ENCODE results near the gene NRL.
A peak's percentile ranks its signal among the peaks of the same experiment; 100 is the strongest.

NRL gene

GRCh38 chr14:24098927-24099813 is 15.6 kb downstream of the NRL start:
- DNase-seq, result no peak

- DNase-seq, result no peak
Observed at GRCh38 chr14:24098229-24098926, 16.4 kb downstream of the NRL start.

- no peak for DNase-seq
Observed at GRCh38 chr14:24096545-24097181, 18.1 kb downstream of the NRL start.

- peak; percentile 26 for DNase-seq
Observed at GRCh38 chr14:24095271-24096068, 19.3 kb downstream of the NRL start.

GRCh38 chr14:24094841-24095270 is 19.9 kb downstream of the NRL start:
- DNase-seq, result no peak

- DNase-seq, result peak; percentile 53
Observed at GRCh38 chr14:24093901-24094840, 20.6 kb downstream of the NRL start, which contains the start of gene PCK2. TSS of gene PCK2 (plus strand) at chr14:24094311. CDS start at chr14:24094406, 95 bp downstream.

GRCh38 chr14:24093207-24093900 is 21.4 kb downstream of the NRL start:
- no peak for DNase-seq

GRCh38 chr14:24092505-24093206 is 22.1 kb downstream of the NRL start:
- no peak for DNase-seq

- no peak for DNase-seq
Observed at GRCh38 chr14:24092110-24092504, 22.6 kb downstream of the NRL start.

- no peak for DNase-seq
Observed at GRCh38 chr14:24089890-24090289, 24.9 kb downstream of the NRL start.

GRCh38 chr14:24088095-24088494 is 26.7 kb downstream of the NRL start:
- DNase-seq, result no peak

- no peak for DNase-seq
Observed at GRCh38 chr14:24087004-24087403, 27.7 kb downstream of the NRL start.

GRCh38 chr14:24086193-24086955 is 28.4 kb downstream of the NRL start:
- no peak for DNase-seq

- DNase-seq, result no peak
Observed at GRCh38 chr14:24085215-24085614, 29.5 kb downstream of the NRL start.

GRCh38 chr14:24084440-24084839 is 30.3 kb downstream of the NRL start:
- DNase-seq, result no peak

- DNase-seq, result no peak
Observed at GRCh38 chr14:24083462-24083861, 31.3 kb downstream of the NRL start.

- DNase-seq, result no peak
Observed at GRCh38 chr14:24082411-24083080, 32.2 kb downstream of the NRL start.

- DNase-seq, result no peak
Observed at GRCh38 chr14:24081739-24082211, 33.0 kb downstream of the NRL start.

Measured in CD4-positive, alpha-beta T cell treated with Interleukin-4 for 4 hours (primary cell).